Measurements from ENCODE around the gene ATP2B2.
A peak's percentile ranks its signal among the peaks of the same experiment; 100 is the strongest.

Gene ATP2B2

DNA sequence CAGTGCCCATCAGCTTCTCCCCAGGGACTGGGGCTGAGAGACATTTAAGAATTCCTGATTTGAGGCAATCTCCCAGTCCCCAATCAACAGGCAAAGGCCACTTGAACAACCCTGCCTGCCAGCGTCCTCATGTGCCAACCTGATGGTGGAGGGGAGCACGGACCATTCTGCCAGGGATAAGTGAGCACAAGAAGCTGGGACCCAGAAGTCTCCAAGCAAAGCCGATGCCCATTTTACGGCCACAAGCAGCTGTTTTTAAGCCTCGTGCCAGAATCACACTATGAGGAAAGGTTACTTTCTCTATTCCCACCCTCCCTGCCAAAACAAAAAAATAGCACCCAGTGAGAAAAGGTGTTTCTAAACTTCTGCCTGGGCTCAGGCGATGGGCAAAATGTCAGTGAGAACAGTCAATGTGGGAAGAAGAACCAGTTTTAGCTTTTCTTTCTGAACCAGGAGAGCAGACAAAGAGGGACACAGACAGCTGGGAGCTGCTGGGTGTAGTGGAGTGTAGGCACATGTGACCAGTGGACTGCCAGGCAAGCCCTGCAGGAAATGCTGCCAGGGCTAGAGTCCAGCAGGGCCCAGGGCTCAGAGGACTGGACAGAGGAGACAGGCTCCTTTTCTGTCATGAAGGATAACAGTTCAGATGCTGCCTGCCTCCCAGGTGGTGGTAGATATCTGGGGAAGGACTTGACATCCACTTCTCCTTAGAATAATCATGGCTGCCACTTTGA lies 57.7 kb downstream of the ATP2B2 start:
- no peak for DNase-seq (ENCODE audit: low spot score)

DNA sequence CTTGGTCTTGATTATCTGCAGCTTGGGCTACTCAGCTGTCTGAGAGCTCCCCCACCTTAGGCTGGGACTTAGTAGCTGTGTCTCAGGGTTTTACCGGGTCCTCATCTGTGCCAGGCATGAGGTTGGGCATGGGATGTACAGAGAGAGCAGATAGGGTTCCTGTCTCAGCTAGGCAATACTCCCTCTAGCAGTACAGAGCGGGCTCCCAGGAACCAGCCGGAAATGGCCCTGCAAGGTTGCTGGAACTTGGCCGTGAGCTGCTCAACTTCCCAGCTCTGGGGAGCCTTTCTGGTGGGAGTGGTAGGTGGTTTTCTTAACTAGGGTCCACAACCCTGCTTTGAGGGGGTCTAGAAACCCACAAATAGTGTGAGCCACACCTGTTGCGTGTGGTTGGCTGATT lies 58.3 kb downstream of the ATP2B2 start:
- DNase-seq (ENCODE audit: low spot score), result no peak

DNA sequence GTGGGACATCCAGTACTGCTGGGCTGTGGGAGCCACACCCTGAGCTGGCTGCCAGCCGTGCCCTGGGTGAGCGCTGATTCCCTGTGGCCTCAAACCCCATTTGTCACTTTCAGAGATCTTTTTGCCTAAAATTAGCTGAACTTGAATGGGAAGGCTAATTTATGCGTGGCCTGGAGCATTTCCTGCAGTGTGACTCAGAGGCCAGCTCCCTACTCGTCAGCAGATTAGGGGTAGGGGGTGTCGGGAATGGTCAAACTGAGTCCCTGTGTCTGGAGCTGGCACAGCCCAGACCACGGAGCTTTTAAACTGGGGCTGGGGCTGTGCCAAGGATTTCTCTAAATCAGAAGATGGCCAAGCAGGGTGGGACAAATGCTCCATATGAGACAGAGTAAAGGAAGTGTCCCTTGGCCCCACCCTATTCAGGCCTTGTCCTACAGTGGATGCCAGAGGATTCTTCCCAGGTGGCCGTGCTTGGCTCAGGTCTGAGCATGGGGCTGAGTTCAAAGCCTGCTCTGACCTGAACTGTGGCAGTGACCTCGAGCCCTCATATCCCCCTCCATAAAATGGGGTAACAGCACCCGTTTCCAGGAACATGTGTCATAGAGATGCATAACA lies 59.7 kb downstream of the ATP2B2 start:
- DNase-seq (ENCODE audit: low spot score), result peak; percentile 15

DNA sequence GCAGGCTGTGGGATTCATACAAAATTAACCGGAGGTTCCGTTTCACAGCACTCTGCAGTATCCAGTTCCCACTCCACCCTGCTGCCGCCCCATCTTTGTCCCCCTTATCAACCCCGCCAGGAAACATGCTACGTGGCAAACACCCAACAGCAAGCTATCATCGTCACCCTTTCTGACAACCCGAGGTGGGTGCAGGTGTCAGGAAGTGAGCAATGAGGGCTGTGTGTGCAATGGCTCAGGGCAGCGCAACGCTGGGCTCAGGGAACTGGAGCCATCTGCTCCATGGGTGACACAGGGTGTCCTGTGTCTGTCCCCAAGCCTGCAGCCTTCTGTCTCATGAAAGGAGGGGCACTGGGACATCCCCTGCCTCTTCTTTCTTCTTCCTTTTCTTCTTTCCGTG lies 60.9 kb downstream of the ATP2B2 start:
- DNase-seq (ENCODE audit: low spot score), result no peak

DNA sequence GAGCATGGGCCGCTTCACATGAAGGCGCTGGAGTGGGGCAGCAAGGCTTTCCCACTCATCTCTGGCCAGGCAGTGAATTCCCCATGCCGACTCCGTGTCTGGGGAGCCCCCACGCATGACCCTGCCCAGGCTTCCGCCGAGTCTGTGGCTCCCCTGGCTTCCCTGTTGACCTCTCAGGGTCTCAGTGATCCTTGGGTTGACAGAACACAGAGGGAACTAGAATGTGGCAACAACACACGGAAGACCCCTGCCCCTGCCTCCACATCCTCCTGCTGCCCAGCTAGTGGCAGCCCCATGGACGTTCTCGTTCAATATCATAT lies 61.3 kb downstream of the ATP2B2 start:
- DNase-seq (ENCODE audit: low spot score), result no peak

DNA sequence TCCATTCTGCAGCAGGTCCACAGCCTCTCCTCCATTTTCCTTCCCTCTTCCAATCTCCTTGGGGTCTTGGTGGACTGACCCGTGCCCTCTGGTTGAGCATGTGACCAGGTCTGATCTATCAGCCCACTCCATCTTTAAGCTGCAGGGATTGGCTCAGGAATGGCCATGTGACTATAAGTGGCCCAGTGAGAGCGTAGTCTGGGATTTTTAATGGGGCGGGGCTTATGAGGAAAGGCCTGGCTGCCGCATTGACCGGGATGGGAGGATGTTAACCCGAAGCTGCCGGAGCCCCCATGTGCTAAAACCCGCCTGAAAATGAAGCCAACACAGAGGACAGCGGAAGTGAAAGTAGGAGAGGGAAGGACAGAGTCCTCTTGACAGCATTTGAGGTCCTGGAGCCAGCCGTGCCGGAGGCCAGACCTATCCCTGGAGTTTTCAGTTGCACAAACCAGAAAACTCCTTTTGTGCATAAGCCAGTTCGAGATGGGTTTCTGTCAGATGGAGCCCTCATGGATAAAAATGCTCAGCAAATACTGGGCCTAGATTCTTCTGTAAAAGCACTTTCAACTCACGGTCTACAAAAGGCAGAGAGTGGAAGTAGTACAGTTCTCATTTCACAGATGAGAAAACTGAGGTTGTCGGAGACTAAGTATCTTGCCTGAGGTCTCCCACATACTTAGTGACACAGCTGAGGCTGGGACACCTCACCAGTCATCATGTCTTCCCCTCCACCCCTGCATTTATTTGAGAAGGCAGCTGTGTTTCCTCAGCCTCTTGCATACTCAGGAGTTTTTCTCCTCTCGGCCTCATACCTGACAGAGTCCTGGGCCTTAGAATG lies 61.9 kb downstream of the ATP2B2 start:
- no peak for DNase-seq (ENCODE audit: low spot score)

DNA sequence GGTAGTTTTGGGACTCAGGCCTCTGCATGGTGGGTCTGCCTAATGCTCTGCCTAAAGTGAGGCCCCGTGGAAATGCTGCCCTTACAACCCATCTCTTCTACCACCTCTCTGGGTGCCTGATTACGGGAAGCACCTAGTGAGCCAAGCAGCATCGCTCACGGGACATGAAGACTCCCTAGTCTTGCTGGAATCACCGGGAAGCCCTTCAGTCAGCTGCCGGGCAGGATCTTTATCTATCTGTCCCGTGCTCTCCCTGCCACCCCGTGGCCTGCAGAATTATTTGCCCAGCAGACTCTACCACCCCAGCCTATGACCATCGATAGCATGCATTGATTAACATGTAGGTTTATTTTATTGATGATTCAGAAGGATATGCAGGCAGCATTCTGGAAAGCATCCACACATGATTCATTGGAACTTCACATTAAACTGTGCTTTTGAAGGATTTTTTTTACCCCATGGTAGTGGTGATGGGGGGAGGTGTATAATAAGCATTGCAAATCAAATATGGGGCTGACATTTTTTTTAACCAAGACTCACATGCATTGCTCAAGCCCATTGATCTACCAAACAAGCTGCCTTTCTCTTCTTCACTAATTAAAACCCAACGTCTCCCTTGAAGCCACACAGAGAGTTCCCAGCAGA lies 63.1 kb downstream of the ATP2B2 start:
- no peak for DNase-seq (ENCODE audit: low spot score)

DNA sequence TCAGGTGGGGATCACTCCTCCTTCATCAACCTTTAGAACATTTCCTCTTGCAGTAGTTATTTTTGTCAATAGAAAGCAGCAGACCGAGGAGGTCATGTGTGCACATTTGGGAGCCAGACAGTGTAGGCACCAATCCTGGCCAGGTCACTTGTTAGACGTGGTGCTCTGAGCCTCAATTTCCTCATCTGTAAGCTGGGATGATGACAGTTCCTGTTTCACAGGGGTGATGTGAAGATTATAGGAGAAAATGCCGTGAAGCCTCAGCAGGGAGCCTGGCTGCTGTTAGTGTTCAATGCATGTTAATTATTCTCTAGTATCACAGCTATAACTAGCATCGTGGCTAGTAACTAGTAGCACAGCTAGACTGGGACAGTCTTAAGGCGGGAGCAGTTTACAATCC lies 64.7 kb downstream of the ATP2B2 start:
- DNase-seq (ENCODE audit: low spot score), result no peak

DNA sequence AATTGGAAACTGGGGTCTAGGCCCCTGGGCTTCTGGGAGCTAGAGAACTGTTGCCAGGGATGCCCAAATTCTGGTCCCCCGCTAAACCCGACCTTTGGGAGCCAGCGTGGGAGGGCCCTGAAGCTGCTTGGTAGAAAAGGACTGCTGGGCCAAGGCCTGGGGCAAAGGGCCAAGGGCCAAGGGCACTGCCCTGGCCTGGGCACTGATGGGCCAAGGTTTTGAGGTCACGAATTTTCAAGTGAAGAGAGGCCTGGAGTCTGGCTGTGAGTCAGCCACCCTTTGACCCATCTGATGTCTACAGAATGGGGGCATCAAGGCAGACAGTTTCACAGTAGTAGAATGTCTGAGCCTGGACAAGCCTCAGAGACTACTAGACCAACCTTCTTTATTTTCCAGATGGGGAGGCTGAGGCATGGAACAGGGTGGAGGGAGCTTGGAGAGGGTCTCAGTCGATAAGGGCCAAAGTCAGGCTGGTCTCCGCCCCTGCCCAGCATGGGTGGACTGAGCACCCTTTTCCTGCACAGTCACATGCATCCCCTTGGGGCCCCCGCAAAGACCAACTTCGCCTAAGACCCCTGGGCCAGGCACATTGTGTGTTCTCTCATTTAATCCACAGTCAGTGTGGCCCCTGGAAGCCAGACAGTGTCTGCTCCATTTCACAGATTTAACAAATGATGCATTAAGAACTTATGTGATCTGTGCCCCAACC lies 66.3 kb downstream of the ATP2B2 start:
- no peak for DNase-seq (ENCODE audit: low spot score)

DNA sequence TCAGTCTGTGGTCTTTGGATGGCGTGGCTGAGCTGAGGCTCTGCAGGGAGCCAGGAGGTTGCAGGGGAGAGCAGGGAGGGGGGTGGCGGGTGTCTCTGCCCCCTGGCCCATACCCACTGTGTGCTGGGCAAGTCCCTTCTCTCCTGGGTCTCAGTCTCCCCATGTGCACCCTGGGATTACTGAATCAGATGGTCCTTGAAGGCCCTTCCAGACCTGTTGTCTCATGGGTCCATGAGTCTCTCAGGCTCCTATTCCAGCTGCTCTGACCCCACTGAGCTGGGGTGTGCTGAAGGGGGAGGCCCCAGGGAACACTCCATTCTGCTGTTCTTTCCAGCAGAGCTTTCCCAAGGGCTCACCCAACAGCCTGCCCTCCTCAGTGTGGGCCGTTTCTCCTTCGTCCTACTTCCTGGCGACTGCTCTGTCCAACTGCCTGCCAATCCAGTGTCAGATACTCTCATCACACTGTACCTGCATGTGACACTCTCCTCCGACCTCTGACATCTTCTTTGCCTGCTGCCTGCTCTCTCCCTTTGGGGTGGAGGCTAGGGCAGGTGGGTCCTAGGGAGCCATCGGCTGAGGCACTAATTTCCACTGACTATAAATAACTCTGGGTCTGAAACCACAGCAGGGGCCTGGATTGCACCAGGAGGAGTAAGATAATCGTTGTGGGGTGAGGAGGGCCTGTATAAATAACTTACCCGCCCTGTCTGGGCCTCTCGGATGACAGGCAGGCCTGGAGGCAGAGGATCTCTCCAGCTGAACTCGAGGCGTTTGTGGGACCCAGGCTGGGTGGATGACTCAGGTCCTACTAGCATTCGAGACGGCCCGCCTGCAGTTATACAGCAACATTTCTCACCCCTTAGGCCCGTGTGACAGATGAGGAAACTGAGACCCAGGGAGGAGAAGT lies 67.1 kb downstream of the ATP2B2 start:
- DNase-seq (ENCODE audit: low spot score), result no peak

DNA sequence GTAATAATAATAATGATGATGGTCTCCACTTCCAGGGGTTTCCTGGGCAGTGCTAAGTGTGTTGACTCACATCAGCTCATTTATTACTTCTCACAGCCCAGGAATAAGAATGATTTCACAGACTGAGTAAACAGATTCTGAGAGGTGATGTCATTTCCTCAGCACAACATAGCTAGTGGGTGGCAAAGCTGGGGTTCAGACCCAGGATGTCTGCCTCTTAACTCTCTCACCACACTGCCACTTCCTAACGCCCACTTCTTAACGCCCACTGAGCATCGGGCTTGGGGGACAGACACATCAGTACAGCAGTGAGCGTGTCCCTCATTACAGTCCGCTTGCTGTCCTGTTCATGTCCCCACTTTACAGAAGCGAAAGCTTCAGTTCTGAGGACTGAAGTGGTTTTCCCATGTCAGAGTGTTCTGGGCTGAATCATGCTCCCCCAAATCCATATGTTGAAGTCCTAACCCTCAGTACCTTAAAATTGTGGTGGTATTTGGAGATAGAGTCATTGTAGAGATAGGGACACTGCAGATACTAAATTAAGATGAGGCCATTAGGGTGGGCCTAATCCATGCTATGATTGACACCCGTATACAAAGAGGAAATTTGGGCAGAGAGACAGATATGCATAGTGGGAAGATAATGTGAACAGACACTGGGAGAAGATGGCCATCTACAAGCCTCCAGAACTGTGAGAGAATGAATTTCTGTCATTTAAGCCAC lies 68.0 kb downstream of the ATP2B2 start:
- DNase-seq (ENCODE audit: low spot score), result no peak

DNA sequence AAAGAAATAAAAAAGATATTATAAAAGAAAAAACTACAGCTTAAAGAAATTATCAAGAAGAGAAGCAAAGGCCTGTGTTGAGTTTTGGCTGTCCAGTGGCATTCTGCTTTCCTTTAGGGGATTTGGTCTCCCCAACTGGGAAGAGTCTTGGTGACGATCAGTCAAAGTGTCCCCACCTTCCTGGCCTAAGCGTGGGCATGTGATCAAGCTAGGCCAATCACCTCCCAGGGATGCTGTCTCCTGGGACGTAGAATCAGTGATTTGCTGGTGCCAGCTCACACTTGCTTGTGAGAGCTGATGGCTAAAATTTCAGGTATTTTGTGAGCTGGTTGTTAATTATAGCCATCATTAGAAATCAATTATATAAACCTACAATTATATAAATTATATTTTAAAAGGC lies 69.5 kb downstream of the ATP2B2 start:
- DNase-seq (ENCODE audit: low spot score), result no peak

DNA sequence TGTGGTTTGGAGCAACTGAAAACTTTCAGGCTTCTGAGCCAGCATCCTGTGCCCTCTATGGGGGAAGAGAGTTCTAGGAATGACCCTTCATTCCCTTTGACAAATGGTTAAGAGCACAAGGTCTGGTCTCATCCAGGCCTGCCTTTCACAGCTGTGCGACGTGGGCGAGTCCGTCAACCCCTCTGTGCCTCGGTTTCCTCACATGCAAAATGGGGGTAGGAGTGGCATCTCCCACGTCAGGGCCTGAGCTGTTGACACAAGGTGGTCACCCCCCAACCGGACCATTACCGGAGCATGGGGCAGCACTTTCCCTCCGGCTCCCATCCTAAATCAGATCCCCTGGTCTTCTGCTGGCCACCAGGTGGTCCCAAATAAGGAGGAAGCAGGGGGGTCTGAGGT lies 70.4 kb downstream of the ATP2B2 start:
- no peak for DNase-seq (ENCODE audit: low spot score)

DNA sequence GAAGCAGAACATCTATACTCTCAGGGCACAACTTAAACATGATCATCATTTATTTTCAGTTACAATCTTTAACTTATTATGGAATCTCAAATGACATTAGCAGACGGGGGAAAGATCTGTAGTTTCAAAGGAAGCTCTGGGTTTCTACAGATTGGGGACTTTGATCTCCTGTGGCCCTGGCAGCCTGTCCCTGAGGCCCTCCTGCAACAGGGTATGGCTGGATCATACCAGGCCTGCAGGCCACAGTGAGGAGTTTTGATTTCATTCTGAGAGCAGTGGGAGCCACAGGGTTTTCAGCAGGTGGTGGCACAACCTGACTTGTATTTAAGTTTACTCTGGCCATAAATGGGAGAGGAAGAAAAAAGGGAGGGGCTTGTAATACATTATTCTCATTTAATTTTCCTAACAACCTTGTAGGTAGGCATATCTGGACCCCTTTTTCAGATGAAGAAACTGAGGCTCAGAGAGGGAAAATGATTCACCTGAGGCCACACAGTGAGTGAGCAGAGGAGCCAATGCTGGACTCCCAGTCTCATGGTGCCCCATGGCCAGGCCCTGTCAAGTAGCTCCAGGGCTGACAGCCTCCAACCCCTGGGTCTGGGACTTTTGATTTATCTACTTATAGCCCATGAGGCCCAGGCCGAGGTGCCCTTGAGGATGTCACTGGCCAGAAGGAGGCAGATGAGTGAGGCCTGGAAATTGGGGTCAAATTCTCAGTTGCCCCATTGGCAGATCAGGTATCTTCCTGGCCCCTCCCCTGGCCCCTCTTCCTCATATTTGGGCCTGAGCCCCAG lies 71.0 kb downstream of the ATP2B2 start:
- DNase-seq (ENCODE audit: low spot score), result no peak

DNA sequence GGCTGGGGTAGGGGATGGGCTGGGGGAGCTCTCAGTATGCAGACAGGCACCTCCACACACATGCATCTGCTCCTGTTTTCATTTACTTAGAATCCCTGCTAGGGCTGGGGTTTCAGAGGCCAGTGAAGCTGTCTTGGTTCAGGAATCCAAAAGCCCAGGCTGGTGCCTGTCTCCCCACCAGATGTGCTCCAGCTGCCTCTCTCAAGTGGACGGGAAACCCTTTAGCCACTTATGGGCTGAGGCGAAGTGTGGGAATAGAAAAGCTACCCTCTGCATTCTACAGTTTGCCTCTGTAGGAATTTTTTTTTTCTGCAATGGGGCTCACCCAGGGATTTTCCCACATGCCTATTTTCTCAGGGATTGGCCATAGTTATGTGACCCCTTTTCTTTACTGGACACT lies 72.5 kb downstream of the ATP2B2 start:
- no peak for DNase-seq (ENCODE audit: low spot score)

DNA sequence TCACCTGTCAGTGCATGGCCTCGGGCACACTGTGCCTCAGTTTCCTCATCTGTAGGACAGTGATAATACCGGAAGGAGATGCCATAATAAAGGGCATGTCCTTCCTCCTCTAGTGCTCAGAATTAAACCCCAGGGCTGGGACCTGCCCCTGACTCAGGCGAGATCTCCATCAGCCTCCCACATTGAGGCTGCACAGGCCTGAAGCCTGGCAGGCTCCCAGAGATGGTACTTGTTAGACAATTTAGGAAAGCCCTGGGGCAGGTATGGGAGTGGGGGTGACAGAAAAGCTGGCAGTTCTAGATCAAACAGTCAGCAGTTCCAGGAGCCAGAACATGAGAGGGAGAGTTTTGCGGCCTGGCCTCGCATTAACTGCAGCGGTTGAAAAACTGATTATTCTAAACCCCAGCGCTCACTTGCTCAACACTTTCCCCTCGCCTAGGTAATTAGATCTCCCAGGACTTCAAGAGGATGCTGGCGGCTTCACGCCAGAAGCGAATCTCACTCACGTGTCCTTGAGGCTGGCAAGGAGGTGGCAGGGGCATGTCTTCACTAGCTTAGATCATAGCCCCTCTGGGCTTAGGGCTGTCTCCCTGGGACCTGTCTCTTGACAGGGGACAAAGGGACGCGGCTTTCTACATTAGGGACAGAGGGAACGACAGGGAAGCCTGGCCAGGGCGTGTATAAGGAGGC lies 73.1 kb downstream of the ATP2B2 start:
- no peak for DNase-seq (ENCODE audit: low spot score)

DNA sequence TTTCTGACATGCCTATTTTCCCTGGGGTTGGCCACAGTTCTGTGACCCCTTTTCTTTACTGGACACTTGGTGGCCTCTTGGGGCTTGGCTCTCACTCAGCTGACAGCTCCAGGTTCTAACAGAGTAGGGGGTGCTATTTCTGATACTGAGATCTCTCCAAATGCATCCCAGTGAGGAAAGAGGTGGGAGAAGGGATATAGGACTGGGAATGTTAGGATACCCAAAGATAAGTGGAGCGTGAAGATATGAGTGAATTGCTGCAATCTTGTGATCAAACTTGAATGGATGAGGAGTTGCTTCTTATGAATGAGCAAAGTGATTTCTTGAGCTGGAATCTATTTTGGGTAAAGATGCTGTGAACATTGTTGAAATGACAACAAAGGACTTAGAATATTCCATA lies 74.6 kb downstream of the ATP2B2 start:
- DNase-seq (ENCODE audit: low spot score), result no peak

DNA sequence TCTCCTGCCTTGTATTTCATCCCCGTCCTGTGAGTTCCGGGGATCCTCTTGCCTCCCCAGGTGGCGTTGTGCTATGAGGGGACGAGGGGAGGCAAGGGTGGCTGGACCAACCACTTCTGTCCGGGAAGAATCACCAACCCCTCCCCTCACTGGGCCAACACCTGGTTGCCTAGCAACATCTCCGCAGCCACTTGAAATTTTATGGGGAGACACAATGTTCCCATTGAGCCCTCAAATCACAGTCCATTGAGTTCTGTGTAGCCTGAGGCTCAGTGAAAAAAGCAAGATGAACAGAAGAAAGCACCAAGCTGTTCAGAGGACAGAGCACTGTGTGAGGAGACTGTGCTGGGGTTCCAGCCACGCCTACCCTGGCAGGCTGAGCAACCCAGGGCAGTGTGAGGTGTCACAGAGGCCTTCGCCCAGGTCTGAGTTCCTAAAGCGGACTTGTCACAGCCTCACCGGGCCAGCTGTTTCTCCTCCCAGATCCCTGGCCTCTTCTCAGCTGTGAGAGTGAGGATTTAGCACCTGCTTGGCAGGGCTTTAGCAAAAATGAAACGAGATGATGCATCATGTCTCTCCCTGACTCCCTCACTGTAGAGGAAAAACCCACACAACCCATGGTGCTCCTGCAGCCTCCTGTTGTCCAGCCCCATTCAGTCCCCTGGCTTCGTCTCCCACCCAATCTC lies 76.8 kb downstream of the ATP2B2 start:
- DNase-seq (ENCODE audit: low spot score), result no peak

Data from COLO829 (cell line).